Brain pericyte (primary cell): ENCODE measurements around the gene LYL1.
"Not testable (repeated sequence)": the region's sequence is repeated elsewhere in the genome, so short reads cannot be mapped to it uniquely, and the experiment has no call there.

ENCODE experiments used
- DNase-seq: peaks from one replicate; pipeline ENCODE4 v3.0.0-alpha.2; 2012; ENCODE audit warnings: low read depth, low spot score

The LYL1 gene

GRCh38 chr19:13102666-13103580 lies at the start of gene LYL1:
LYL1 (minus strand) TSS chr19:13102858; CDS start chr19:13101171, 1,687 bp downstream.
- DNase-seq = no peak

- peak; percentile 90 for DNase-seq
These were observed 49.1 kb upstream of the LYL1 start for GRCh38 chr19:13151605-13152355.

GRCh38 chr19:13150931-13151604 lies 48.4 kb upstream of the LYL1 start:
- DNase-seq = no peak

DNA sequence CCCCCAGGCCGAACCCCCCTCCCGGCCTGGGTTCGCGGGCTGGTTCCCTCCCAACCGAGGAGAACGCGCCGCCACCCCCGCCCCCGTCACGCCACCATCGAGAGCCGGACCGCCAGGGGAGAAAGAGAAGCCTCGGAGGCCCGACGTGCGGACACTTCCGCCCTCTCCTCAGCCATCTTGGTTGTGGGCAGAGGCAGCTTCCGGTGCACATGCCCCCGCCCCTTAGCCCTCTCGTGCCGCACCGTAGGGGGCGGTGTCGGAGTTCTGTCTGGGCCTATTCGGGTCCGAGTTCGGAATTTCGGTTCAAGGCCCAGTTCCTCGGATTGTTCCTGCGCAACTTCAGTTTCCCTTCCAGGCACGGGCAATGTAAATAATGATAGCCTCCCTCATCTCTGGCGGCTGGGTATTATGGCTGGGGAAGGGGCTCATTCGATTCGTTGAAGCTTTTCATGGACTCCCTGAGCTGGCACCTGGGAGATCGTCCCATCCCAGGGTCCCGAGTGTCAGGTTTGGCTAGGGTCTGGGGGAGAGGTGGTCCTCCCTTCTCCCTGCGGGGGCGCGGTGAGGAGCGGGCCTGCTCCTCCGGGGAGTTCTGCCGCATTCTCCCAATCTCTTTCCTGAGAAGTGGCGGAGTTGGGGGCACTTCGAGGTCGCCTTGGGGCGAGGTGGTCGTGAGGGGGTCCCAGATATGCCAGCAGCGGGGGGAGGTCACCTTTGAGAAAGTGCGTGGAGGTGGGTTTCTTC lies 47.7 kb upstream of the LYL1 start, which contains the start of the genes IER2 and STX10:
Gene IER2, plus strand, starts transcription at position 225 of the 744 bp plus-strand sequence. CDS start 2,776 bp downstream, outside the sequence.
Gene STX10, minus strand, starts transcription at position 189 of the 744 bp plus-strand sequence. CDS start 202 bp downstream, outside the sequence.
- DNase-seq = no peak

DNA sequence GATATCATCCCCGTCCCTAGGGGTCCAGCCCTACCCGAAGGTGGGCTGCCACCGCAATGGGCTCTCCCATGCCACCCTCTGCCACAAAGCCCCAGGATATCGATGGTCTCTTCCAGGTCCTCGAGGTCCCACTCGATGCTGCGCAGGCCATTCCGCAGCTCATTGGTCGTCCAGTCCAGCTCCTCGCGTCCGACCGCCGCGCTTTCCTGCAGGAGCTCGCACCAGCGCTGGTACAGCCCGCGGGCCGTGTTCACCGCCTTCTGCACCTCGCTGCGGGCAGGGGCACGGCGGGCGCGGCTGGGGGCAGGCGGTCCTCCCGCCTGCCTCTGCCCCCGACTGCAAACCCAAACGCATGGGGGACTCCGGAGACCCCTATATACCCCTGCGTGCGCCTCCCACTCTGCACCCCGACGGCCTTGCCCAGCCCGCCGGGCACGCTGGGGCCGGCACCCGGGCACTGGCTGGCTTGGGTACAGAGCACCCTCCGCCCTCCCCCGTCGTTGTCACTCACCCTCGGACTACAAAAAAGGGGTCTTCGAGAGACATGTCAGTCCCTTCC lies 47.0 kb upstream of the LYL1 start:
- no peak for DNase-seq

DNA sequence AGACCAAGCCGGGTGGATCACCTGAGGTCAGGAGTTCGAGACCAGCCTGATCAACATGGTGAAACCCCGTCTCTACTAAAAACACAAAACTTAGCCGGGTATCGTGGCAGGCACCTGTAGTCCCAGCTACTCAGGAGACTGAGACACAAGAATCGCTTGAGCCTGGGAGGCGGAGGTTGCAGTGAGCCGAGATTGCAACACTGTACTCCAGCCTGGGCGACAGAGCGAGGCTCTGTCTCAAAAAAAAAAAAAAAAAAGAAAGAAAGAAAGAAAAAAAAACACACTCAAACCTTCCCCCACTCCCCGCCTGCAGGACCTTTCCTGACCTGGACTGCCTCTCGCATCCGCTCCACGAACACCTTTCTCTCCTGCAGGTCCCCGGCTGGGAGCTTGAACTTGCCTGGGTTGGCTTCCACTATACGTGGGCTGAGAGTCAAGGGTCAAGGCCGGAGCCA lies 46.5 kb upstream of the LYL1 start:
- DNase-seq = not testable (repeated sequence)

DNA sequence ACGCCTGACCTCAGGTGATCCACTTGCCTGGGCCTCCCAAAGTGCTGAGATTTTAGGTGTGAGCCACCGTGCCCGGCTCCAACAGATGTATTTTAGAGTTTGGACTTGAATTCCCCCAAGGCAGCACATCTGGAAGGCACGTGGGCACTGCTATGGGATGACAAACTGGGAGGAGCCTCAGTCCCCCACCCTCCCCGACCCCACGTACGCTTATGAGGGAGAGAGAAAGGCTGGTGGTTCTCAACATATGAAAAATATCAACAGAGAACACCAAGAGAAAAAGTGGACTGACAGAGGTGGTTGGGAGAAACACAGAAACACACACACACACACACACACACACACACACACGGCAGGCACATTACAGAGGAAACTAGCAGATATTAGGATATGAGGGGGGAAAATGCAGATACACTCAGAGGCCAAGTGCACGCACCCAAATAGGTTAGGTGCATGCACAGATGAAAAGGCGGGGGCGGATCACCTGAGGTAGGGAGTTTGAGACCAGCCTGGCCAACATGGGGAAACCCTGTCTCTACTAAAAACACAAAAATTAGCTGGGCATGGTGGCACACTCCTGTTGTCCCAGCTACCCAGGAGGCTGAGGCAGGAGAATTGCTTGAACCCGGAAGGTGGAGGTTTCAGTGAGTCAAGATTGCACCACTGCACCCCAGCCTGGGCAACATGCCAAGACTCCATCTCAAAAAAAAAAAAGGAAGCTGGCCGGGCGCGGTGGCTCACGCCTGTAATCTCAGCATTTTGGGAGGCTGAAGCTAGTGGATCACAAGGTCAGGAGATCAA lies 44.3 kb upstream of the LYL1 start:
- DNase-seq = no peak

GRCh38 chr19:13139633-13140311 lies 37.1 kb upstream of the LYL1 start:
- DNase-seq = no peak

GRCh38 chr19:13138916-13139198 lies 36.2 kb upstream of the LYL1 start:
- no peak for DNase-seq

- DNase-seq = no peak
These were observed 35.7 kb upstream of the LYL1 start for GRCh38 chr19:13138171-13138915.

DNA sequence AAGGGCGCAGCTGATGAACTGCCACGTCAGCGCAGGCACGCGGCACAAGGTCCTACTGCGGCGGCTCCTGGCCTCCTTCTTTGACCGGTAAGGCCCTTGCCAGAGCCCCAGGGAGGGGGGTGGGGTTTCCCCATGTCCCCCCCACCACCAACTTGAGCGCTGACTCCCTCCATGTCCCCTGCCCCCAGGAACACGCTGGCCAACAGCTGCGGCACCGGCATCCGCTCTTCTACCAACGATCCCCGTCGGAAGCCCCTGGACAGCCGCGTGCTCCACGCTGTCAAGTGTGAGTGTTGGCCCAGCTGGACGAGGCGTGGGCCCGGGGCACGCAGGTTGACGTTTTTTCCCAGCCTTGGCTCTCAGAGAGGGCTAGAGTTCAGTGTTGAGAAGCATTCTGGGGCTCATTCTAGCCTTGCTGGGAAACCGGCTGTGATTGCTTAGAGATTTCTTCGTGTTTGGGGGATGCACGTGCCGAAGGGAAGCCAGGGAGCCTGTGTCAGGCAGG lies 34.7 kb upstream of the LYL1 start:
- no peak for DNase-seq

DNA sequence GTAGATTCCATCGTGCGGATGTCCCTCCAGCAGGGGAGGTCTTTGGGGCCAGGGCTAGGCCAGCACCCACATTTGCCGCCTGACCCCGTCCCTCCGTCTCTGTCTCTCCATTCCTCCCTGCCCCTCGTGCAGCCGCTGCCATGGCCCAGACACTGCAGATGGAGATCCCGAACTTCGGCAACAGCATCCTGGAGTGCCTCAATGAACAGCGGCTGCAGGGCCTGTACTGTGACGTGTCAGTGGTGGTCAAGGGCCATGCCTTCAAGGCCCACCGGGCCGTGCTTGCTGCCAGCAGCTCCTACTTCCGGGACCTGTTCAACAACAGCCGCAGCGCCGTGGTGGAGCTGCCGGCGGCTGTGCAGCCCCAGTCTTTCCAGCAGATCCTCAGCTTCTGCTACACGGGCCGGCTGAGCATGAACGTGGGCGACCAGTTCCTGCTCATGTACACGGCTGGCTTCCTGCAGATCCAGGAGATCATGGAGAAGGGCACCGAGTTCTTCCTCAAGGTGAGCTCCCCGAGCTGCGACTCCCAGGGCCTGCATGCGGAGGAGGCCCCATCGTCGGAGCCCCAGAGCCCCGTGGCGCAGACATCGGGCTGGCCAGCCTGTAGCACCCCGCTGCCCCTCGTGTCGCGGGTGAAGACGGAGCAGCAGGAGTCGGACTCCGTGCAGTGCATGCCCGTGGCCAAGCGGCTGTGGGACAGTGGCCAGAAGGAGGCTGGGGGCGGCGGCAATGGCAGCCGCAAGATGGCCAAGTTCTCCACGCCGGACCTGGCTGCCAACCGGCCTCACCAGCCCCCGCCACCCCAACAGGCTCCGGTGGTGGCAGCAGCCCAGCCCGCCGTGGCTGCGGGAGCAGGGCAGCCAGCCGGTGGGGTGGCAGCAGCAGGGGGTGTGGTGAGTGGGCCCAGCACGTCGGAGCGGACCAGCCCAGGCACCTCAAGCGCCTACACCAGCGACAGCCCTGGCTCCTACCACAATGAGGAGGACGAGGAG lies 32.7 kb upstream of the LYL1 start:
- DNase-seq = no peak

DNA sequence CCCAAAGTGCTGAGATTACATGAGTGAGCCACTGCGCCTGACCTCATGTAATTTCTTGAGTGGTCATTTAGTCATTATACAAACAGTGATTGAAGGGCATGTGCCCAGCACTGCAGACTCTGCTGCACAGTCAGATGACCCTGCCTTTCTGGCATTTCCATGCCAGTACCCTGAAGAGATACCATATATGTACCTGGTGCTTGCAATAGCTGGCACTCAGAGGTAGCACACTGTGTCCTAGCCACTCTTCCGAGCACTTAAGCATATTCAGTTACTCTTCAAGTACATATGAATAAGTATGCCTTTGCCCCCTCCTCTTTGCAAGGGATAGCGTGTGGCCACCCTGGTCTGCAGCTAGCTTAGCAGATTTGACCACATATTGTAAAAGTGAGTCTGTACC lies 32.0 kb upstream of the LYL1 start:
- no peak for DNase-seq

GRCh38 chr19:13133241-13133870 lies 30.7 kb upstream of the LYL1 start:
- no peak for DNase-seq

GRCh38 chr19:13132471-13133180 lies 30.0 kb upstream of the LYL1 start:
- no peak for DNase-seq

GRCh38 chr19:13130886-13131490 lies 28.3 kb upstream of the LYL1 start:
- DNase-seq = no peak
